Hepatocyte (in vitro differentiated cells): ENCODE results near the gene TRIM69. TPM values are rescaled to one million over a fixed set of nuclear protein-coding genes. Genes with fewer than 3 reads are reported as not detected.
A peak's percentile ranks its signal among the peaks of the same experiment; 100 is the strongest.

Source experiments
- DNase-seq: peaks from one replicate; pipeline ENCODE4 v3.0.0-alpha.2; 2016; ENCODE audit warnings: low spot score
- H2AFZ ChIP-seq: fragments of 200-600 bp; sonication (generic); 2 replicates; pipeline ENCODE4 v1.6.0; 2016; ENCODE audit warnings: antibody characterized with exemption, mild to moderate bottlenecking
- H3K27ac ChIP-seq: fragments of 200-600 bp; sonication (generic); 2 replicates; pipeline ENCODE4 v1.5.1; 2016; ENCODE audit warnings: mild to moderate bottlenecking
- H3K27me3 ChIP-seq: fragments of 200-600 bp; sonication (generic); 2 replicates; pipeline ENCODE4 v1.6.1; 2016
- H3K36me3 ChIP-seq: fragments of 200-600 bp; sonication (generic); replicated peaks from 2 replicates; pipeline ENCODE4 v1.5.1; 2016; ENCODE audit warnings: low read depth; ENCODE audit not compliant: insufficient read depth
- H3K4me1 ChIP-seq: fragments of 200-600 bp; sonication (generic); 2 replicates; pipeline ENCODE4 v1.5.1; 2016; ENCODE audit warnings: mild to moderate bottlenecking, moderate library complexity; ENCODE audit not compliant: insufficient read depth
- H3K4me2 ChIP-seq: fragments of 200-600 bp; sonication (generic); 2 replicates; pipeline ENCODE4 v1.6.0; 2016
- H3K4me3 ChIP-seq: fragments of 200-600 bp; sonication (generic); 2 replicates; pipeline ENCODE4 v1.5.1; 2016; ENCODE audit warnings: mild to moderate bottlenecking
- H3K79me2 ChIP-seq: fragments of 200-600 bp; sonication (generic); 2 replicates; pipeline ENCODE4 v1.6.0; 2017; ENCODE audit warnings: mild to moderate bottlenecking
- H3K9me2 ChIP-seq: fragments of 200-600 bp; sonication (generic); replicated peaks from 2 replicates; pipeline ENCODE4 v1.6.0; 2017; ENCODE audit warnings: mild to moderate bottlenecking; ENCODE audit not compliant: insufficient read depth
- H3K9me3 ChIP-seq: fragments of 200-600 bp; sonication (generic); 2 replicates; pipeline ENCODE4 v1.5.1; 2016; ENCODE audit warnings: low read depth, mild to moderate bottlenecking
- H4K20me1 ChIP-seq: fragments of 200-600 bp; sonication (generic); 2 replicates; pipeline ENCODE4 v1.6.0; 2016; ENCODE audit warnings: mild to moderate bottlenecking; ENCODE audit not compliant: insufficient read depth, poor library complexity, severe bottlenecking
- CTCF ChIP-seq: fragments of 200-600 bp; sonication (generic); IDR thresholded peaks from 2 replicates; pipeline ENCODE4 v1.5.1; 2016; ENCODE audit warnings: antibody characterized with exemption, mild to moderate bottlenecking; ENCODE audit not compliant: poor library complexity
- EZH2 ChIP-seq: fragments of 200-600 bp; sonication (generic); IDR thresholded peaks from 2 replicates; pipeline ENCODE4 v1.6.1; 2016; ENCODE audit warnings: antibody characterized with exemption, mild to moderate bottlenecking, borderline replicate concordance
- EZH2phosphoT487 ChIP-seq: fragments of 200-600 bp; sonication (generic); IDR thresholded peaks from one replicate; pipeline ENCODE4 v1.6.1; 2018; ENCODE audit warnings: antibody characterized with exemption, mild to moderate bottlenecking, low read depth, moderate library complexity; ENCODE audit not compliant: unreplicated experiment, severe bottlenecking
- WGBS: methylation state at CpG from one replicate; pipeline ENCODE4 v1.1.6; 2016; ENCODE audit warnings: low lambda C conversion rate; ENCODE audit errors: missing lambda C conversion rate; 5-methylcytosine and 5-hydroxymethylcytosine counted together
- polyA plus RNA-seq: library from polyadenylated mRNA; unstranded; fragments of >200 nt; fragmentation: Nextera tagmentation; extraction: Ambion mirVana; gene quantifications from 2 replicates; pipeline ENCODE4 v1.2.1, GENCODE V29; 2016
- total RNA-seq: library from RNA; depleted of rRNA; stranded (reverse); fragments of >200 nt; gene quantifications from 2 replicates; pipeline ENCODE4 v1.2.3, GENCODE V29; 2014

Gene TRIM69
- total and polyA plus RNA-seq, 2 experiments from 2014 or later: 6.5 to 11.0 TPM

GRCh38 chr15:44775953-44776352 lies 39.6 kb downstream of the TRIM69 start:
- Histone ChIP-seq H3K27ac (no peak overlapping the region), H3K36me3 (no peaks in the 10 kb centered on the region), H3K4me1 (no peaks in the 10 kb centered on the region), H3K79me2 (no peaks in the 10 kb centered on the region), H3K4me2 (no peak overlapping the region), H3K27me3 (no peaks in the 10 kb centered on the region), H2AFZ (no peak overlapping the region), H3K9me3 (no peaks in the 10 kb centered on the region), H3K9me2 (no peaks in the 10 kb centered on the region), H4K20me1 (no peaks in the 10 kb centered on the region), H3K4me3 (no peak overlapping the region)
- peak; percentile 58 for DNase-seq
- WGBS: 82% methylated on average over 4 of the region's 4 CpGs
- TF ChIP-seq EZH2phosphoT487: no peak
- no peak for TF ChIP-seq CTCF
- no peak for TF ChIP-seq EZH2

GRCh38 chr15:44779761-44780160 lies 43.4 kb downstream of the TRIM69 start:
- Histone ChIP-seq H3K9me2 (no peaks in the 10 kb centered on the region), H3K4me1 (no peaks in the 10 kb centered on the region), H3K4me3 (no peak overlapping the region), H3K9me3 (no peaks in the 10 kb centered on the region), H3K27me3 (no peaks in the 10 kb centered on the region), H3K79me2 (no peaks in the 10 kb centered on the region), H3K36me3 (no peaks in the 10 kb centered on the region), H3K4me2 (no peak overlapping the region), H3K27ac (no peak overlapping the region), H4K20me1 (no peaks in the 10 kb centered on the region), H2AFZ (no peak overlapping the region)
- no peak for TF ChIP-seq CTCF
- no peak for TF ChIP-seq EZH2
- no peak for TF ChIP-seq EZH2phosphoT487
- WGBS: 96% methylated on average over 2 of the region's 2 CpGs
- DNase-seq: no peak

GRCh38 chr15:44780608-44781007 lies 44.3 kb downstream of the TRIM69 start:
- TF ChIP-seq CTCF (no peak), EZH2phosphoT487 (no peak), EZH2 (no peak)
- no peaks in the 10 kb centered on the region for H3K9me3 ChIP-seq
- no peaks in the 10 kb centered on the region for H3K4me1 ChIP-seq
- H2AFZ ChIP-seq: no peak overlapping the region
- H3K4me3 ChIP-seq: no peak overlapping the region
- H3K27me3 ChIP-seq: no peaks in the 10 kb centered on the region
- no peak overlapping the region for H3K27ac ChIP-seq
- no peak overlapping the region for H3K4me2 ChIP-seq
- 75% methylated on average over 2 of the region's 2 CpGs for WGBS
- no peaks in the 10 kb centered on the region for H3K79me2 ChIP-seq
- H3K9me2 ChIP-seq: no peaks in the 10 kb centered on the region
- no peaks in the 10 kb centered on the region for H4K20me1 ChIP-seq
- H3K36me3 ChIP-seq: no peaks in the 10 kb centered on the region
- no peak for DNase-seq
